ENCODE results near the gene DPF3. TPM values are rescaled to one million over a fixed set of nuclear protein-coding genes. Genes with fewer than 3 reads are reported as not detected.

DPF3 gene
- total RNA-seq, 1 donor from 2014 or later: 0.90 TPM

GRCh38 chr14:72686101-72686500 lies 207.8 kb downstream of the DPF3 start:
- H3K27me3 ChIP-seq: no peaks in the 10 kb centered on the region
- DNase-seq (no peak), ATAC-seq (no peak)
- no peaks in the 10 kb centered on the region for H3K9me3 ChIP-seq
- no peaks in the 10 kb centered on the region for H3K4me1 ChIP-seq
- intact Hi-C loops (cut with DNase I): no loop called here
- H3K4me3 ChIP-seq: no peak overlapping the region
- TF ChIP-seq CTCF (IDR thresholded peaks at IDR 0.05): no peak
- H3K36me3 ChIP-seq: no peaks in the 10 kb centered on the region
- H3K27ac ChIP-seq: no peak overlapping the region

DNA sequence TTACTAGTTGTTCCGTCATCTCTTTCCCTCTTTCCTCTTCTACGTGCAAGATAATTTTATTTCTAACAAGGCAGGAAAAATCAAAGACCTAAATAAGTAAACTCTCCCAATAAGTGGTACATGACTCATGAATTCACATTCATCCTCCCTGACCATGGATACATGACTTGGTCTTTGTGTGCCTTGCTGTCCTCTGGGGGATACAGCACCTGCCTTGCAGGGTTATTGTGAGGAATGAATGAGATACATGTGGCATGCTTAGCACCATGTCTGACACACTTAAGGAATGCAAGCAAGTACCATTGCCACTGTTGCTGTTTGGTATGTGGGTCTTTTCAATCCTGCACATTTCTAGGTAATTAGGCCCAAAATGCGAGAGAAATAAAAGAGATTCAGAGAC lies 208.4 kb downstream of the DPF3 start:
- Histone ChIP-seq H3K36me3 (no peaks in the 10 kb centered on the region), H3K4me3 (no peak overlapping the region), H3K9me3 (no peaks in the 10 kb centered on the region), H3K27me3 (no peaks in the 10 kb centered on the region), H3K4me1 (no peaks in the 10 kb centered on the region), H3K27ac (no peak overlapping the region)
- no peak for TF ChIP-seq CTCF (IDR thresholded peaks at IDR 0.05)
- ATAC-seq: no peak
- intact Hi-C loops (cut with DNase I): no loop called here
- no peak for DNase-seq

DNA sequence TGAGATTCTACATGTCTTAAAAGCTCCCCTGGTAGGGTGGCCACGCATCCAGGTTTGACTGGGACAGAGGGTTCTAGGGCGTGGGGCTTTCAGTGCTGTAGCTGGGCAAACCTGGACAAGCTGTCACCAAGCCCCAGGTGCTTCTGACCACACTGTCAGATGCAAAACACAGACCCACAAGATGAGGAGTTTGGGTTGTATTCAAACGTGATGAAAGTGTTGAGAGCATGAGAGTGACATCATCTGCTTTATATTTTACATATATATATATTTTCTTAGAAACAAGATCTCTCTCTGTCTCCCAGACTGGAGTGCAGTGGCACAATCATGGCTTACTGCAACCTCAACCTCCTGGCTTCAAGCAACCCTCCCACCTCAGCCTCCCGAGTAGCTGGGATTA lies 210.1 kb downstream of the DPF3 start:
- Histone ChIP-seq H3K9me3 (no peaks in the 10 kb centered on the region), H3K27ac (no peak overlapping the region), H3K36me3 (no peaks in the 10 kb centered on the region), H3K4me3 (no peak overlapping the region), H3K4me1 (no peaks in the 10 kb centered on the region), H3K27me3 (no peaks in the 10 kb centered on the region)
- DNase-seq (no peak), ATAC-seq (no peak)
- TF ChIP-seq CTCF (IDR thresholded peaks at IDR 0.05): no peak
- intact Hi-C loops (cut with DNase I): no loop called here

DNA sequence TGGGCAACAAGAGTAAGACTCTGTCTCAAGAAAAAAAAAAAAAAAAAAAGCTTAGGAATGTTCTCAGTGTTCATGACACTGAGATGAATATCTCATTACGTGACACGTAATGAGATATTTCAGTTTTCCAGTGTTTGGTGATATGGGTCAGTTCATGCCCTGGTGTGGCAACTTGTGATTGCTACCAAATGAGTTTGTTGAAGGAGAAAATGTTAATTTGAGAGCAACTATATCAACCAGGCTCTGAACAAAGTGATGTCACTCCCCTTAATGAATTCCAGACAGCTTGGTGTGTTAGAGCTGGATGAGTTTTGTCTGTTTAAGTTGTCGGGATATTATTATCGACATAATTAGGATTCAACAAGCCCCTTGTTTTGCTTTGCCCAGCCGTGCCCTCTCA lies 211.7 kb downstream of the DPF3 start:
- TF ChIP-seq CTCF (IDR thresholded peaks at IDR 0.05): no peak
- Histone ChIP-seq H3K4me3 (no peak overlapping the region), H3K27ac (no peak overlapping the region), H3K36me3 (no peaks in the 10 kb centered on the region), H3K4me1 (no peaks in the 10 kb centered on the region), H3K27me3 (no peaks in the 10 kb centered on the region), H3K9me3 (no peaks in the 10 kb centered on the region)
- intact Hi-C loops (cut with DNase I): no loop called here
- DNase-seq: no peak
- ATAC-seq: no peak

DNA sequence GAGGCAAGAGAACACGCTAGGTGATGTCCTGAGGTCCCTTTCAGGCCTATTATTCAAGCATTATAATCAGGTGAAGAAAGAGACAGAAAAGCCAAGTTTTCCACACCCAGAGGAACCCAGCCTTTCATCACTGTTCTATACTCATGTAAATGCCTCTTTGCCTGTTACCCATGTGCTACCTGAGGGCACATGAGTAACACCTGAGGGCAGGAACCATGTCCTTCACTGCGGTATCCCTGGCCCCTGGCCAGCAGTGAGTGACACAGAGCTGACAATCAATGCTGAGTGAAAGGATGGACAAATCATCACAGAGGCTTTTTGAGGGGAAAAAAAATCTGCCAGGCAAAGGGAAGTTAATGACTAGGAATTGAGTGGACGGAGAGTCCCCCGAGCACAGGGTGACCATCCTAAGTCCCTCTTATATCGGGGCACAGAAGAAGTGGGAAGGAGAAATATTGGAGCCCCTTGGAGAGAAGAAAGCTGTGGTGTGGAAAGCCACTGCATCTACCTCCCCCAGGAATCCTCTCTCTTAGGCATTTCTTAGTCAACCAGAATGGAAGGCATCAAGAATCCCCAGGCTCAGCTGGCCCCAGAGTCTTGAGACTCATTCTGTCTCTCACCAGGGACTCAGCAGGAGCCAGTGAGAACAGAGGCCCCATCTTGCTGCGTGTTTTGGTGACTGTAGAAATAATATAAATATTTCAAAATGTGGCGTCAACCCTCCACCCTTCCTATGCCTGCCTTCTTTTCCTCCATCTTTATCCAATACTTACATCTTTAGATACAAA lies 212.9 kb downstream of the DPF3 start:
- no peaks in the 10 kb centered on the region for H3K36me3 ChIP-seq
- no peaks in the 10 kb centered on the region for H3K9me3 ChIP-seq
- no peaks in the 10 kb centered on the region for H3K4me1 ChIP-seq
- DNase-seq (no peak), ATAC-seq (no peak)
- H3K4me3 ChIP-seq: no peak overlapping the region
- no peaks in the 10 kb centered on the region for H3K27me3 ChIP-seq
- intact Hi-C loops (cut with DNase I): no loop called here
- TF ChIP-seq CTCF (IDR thresholded peaks at IDR 0.05): no peak
- H3K27ac ChIP-seq: no peak overlapping the region

Data from upper lobe of right lung (tissue), 1 donor.